ENCODE data around the gene MAP6.

The MAP6 gene

DNA sequence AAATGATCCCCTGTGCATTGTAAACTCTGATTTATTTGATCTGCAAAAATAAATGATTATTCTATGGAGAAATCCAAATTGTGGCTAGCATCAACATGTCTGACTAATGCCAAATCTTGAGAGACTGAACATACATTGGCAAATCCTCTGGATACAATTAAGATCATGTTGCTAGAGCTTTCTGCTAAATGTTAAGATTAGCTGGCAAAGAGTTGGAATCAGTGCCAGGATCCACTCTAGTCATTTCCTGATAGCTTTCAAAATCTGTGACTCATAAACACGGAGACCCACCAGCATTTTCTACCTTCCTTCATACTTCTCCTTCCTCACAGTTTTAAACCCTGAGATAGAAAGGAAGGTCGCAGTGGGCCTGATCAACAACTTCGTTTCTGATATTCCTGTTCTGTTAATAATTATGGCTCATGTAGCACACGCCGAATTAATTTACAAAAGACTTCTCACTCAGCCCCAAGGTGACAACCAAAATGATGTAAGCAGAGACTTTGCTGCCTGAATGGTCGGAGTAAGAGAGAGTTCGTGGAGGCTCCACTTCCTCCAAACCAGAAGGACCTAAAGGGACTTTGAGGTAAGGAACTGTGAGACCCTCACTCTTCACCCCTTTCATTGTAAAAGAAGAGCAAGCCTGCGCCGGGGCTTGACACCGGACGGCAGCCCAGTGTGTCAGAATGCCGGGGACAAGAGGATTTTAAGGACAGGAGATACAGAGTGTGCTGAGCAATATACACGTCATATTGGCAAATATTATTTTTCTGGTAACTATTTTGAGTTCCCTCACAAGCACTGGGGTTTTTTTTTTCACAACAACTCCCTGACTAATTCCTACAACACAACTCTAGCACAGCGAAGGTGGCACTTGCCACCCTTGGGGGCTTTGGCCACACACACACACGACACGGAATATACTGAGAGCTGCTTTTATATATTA is 64.8 kb downstream of the MAP6 start:
- H3K4me3 ChIP-seq (ENCODE audit: low read length) = no peak overlapping the region
- H2AFZ ChIP-seq (ENCODE audit: low read depth, low read length) = no peak overlapping the region
- peaks cover 61% of the 10 kb centered on the region for H3K36me3 ChIP-seq (ENCODE audit: insufficient read depth, low read length)
- H3K27me3 ChIP-seq (ENCODE audit: insufficient read depth, low read length) = no peaks in the 10 kb centered on the region
- H3K4me1 ChIP-seq (ENCODE audit: insufficient read depth, low read length) = no peaks in the 10 kb centered on the region
- no peaks in the 10 kb centered on the region for H3K9me3 ChIP-seq (ENCODE audit: low read length)

DNA sequence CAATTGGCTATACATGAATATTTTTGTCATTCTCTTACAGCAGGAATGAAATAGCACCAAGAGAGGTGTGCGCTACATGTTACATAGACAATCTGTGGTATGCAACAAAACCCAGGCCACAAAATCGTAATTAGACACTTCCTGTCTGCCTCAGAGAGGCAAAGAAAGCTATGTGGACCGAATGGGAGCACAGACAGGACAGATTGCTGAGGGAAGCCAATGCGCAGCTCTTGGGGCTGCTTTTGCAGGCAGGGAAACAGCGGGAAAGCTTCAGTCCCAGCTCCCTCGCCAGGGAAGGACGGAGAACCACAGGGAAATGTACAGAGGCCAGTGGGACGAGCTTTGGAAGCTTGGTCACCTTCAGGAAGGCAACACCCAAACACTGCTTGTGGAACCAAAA is 65.9 kb downstream of the MAP6 start:
- no peaks in the 10 kb centered on the region for H3K4me1 ChIP-seq (ENCODE audit: insufficient read depth, low read length)
- H3K4me3 ChIP-seq (ENCODE audit: low read length) = no peak overlapping the region
- no peaks in the 10 kb centered on the region for H3K27me3 ChIP-seq (ENCODE audit: insufficient read depth, low read length)
- peaks cover 56% of the 10 kb centered on the region for H3K36me3 ChIP-seq (ENCODE audit: insufficient read depth, low read length)
- no peaks in the 10 kb centered on the region for H3K9me3 ChIP-seq (ENCODE audit: low read length)
- no peak overlapping the region for H2AFZ ChIP-seq (ENCODE audit: low read depth, low read length)

DNA sequence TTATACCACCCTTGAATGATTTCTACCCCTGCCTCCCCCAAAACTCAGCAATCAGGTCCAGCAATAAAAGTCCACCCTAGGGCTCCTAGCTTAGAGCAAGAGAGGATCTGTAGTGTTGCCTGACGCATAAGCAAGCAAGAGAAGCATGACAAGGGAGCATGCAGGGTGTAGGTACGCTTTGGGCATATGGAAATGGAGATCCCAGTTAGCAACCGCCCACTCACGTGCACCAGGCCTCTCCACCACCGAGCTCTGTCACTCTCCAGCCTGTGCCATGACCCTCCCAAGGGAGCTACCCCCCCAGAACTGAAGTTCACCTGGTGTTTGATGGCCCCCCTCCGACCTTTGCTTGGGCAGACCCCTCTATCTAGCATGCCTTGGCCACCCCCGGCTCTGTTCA is 67.3 kb downstream of the MAP6 start:
- H3K4me1 ChIP-seq (ENCODE audit: insufficient read depth, low read length) = no peaks in the 10 kb centered on the region
- no peak overlapping the region for H2AFZ ChIP-seq (ENCODE audit: low read depth, low read length)
- H3K4me3 ChIP-seq (ENCODE audit: low read length) = no peak overlapping the region
- H3K27me3 ChIP-seq (ENCODE audit: insufficient read depth, low read length) = no peaks in the 10 kb centered on the region
- H3K36me3 ChIP-seq (ENCODE audit: insufficient read depth, low read length) = peaks cover 48% of the 10 kb centered on the region
- no peaks in the 10 kb centered on the region for H3K9me3 ChIP-seq (ENCODE audit: low read length)

DNA sequence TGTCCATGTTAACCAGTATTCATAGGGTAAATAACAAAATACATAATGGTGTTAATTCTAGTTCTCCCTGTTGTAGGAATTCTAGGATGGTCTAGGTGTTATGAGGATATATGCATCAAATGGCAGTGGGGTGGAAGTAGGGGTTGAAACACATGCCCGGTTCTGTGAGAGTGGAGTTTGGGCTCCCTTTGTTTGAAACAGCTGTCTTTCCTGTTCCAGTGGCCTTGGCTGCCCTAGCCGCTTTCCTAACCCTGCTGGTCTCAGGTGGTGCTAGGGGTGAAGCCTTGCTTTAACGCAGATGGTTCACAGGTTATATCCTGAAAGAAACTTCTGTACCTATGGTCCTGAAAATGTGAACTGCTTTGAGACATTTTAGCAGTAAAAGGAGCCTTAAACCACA is 68.5 kb downstream of the MAP6 start:
- Histone ChIP-seq H3K9me3 (ENCODE audit: low read length) (no peaks in the 10 kb centered on the region), H3K27me3 (ENCODE audit: insufficient read depth, low read length) (no peaks in the 10 kb centered on the region), H3K4me3 (ENCODE audit: low read length) (no peak overlapping the region), H3K36me3 (ENCODE audit: insufficient read depth, low read length) (peaks cover 38% of the 10 kb centered on the region), H2AFZ (ENCODE audit: low read depth, low read length) (no peak overlapping the region), H3K4me1 (ENCODE audit: insufficient read depth, low read length) (peaks cover under 1% of the 10 kb centered on the region)

DNA sequence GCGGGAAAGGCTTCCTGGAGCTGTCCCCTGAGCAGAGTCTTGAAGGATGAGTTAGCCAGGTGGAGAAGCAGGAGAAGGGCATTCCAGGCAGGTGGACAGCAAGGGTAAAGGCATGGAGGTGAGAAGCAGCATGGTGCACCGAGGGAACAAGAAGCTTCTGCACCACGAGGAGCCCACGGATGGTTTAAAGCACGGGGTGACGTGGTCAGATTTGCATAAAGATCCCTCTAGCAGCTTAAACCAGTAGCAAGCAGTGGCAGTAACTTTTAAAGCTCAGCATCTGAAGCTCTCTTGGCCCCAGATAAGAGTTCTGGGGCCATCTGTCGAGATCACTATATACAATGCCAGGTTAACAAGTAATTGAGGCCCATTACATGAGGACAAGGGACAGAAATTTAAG is 69.9 kb downstream of the MAP6 start:
- Histone ChIP-seq H2AFZ (ENCODE audit: low read depth, low read length) (no peak overlapping the region), H3K4me3 (ENCODE audit: low read length) (no peak overlapping the region), H3K36me3 (ENCODE audit: insufficient read depth, low read length) (peaks cover 24% of the 10 kb centered on the region), H3K27me3 (ENCODE audit: insufficient read depth, low read length) (no peaks in the 10 kb centered on the region), H3K4me1 (ENCODE audit: insufficient read depth, low read length) (peaks cover 15% of the 10 kb centered on the region), H3K9me3 (ENCODE audit: low read length) (no peaks in the 10 kb centered on the region)

DNA sequence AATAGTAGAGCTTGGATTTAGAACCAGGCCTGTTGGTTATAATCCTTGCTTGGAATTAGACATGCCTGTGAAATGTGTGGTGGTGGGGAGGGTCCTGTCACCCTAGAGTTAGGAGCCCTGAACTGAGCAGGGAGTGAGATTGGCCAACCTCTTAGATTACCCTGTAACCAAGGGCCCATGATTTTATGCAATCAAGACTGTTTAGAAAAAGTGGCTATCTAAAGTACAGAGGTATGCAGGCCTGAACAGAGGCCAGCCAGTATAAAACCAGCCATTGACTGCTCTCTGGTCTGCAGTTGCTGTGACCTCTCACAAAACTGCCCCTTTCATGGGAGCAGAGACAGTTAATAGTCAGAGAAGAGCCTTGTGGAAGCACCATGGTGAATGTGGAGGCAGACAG is 70.6 kb downstream of the MAP6 start:
- H3K4me1 ChIP-seq (ENCODE audit: insufficient read depth, low read length) = peaks cover 19% of the 10 kb centered on the region
- no peak overlapping the region for H2AFZ ChIP-seq (ENCODE audit: low read depth, low read length)
- H3K27me3 ChIP-seq (ENCODE audit: insufficient read depth, low read length) = no peaks in the 10 kb centered on the region
- peaks cover 23% of the 10 kb centered on the region for H3K36me3 ChIP-seq (ENCODE audit: insufficient read depth, low read length)
- no peak overlapping the region for H3K4me3 ChIP-seq (ENCODE audit: low read length)
- no peaks in the 10 kb centered on the region for H3K9me3 ChIP-seq (ENCODE audit: low read length)

DNA sequence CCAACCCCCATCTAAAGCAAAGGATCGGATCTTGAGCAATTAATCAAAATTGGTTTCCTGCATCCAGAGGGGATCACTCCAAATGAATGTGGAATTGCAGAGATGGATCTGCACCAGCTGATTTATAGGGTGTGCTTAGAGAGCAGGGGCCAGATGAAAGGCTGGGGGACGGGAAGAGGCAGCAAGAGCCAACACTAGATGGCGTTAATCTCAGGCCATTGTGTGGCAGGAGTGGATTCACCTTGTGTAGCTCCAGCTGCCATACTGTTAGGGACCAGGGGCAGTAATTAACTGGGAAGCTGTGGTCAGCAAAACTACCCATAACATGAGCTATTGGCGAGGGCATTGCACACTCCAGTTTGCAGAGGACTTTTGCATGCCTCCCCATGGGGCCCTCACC is 71.2 kb downstream of the MAP6 start:
- Histone ChIP-seq H2AFZ (ENCODE audit: low read depth, low read length) (no peak overlapping the region), H3K36me3 (ENCODE audit: insufficient read depth, low read length) (peaks cover 18% of the 10 kb centered on the region), H3K9me3 (ENCODE audit: low read length) (no peaks in the 10 kb centered on the region), H3K27me3 (ENCODE audit: insufficient read depth, low read length) (no peaks in the 10 kb centered on the region), H3K4me3 (ENCODE audit: low read length) (no peak overlapping the region), H3K4me1 (ENCODE audit: insufficient read depth, low read length) (peaks cover 19% of the 10 kb centered on the region)

DNA sequence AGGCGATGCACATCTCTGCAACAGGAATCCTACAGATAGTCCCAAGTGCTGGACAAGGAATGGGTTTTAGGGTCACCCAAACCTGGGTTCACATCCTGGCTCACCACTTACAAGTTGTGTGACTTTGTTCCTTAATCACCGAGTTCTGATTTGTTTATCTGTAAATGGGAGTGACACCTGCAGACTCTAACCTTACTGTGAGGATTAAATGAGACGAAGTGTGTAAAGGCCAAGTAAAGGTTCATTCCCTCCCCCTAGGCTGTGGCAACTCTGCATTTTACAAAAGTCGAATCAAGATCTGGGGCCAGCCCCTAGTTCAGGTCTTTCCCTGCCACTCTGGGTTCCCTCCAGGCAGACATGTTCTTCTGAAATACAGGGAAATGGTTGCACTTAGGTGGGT is 71.9 kb downstream of the MAP6 start:
- Histone ChIP-seq H3K4me3 (ENCODE audit: low read length) (no peak overlapping the region), H3K36me3 (ENCODE audit: insufficient read depth, low read length) (peaks cover 12% of the 10 kb centered on the region), H3K9me3 (ENCODE audit: low read length) (no peaks in the 10 kb centered on the region), H3K4me1 (ENCODE audit: insufficient read depth, low read length) (peaks cover 19% of the 10 kb centered on the region), H2AFZ (ENCODE audit: low read depth, low read length) (no peak overlapping the region), H3K27me3 (ENCODE audit: insufficient read depth, low read length) (no peaks in the 10 kb centered on the region)

DNA sequence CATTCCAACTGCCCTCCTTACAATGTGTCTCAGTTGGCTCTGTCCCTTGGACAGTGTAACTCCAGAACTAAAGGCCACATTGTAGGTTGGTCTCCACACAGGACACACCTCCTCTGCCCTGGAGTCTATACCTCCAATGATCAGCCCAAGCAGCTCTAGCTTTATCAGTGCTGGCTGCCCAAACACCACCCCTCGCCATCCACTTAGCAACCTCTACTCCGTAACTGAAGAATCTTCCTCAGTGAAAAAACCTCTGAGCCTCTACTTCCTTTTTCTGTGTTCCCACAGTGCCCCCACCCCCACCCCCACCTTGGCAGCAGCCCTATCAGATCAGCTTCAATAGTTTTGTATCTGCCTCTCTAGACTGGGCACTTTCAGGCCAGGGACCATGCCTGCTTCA is 73.4 kb downstream of the MAP6 start:
- peaks cover 19% of the 10 kb centered on the region for H3K4me1 ChIP-seq (ENCODE audit: insufficient read depth, low read length)
- H3K27me3 ChIP-seq (ENCODE audit: insufficient read depth, low read length) = no peaks in the 10 kb centered on the region
- peaks cover 10% of the 10 kb centered on the region for H3K36me3 ChIP-seq (ENCODE audit: insufficient read depth, low read length)
- no peak overlapping the region for H3K4me3 ChIP-seq (ENCODE audit: low read length)
- no peaks in the 10 kb centered on the region for H3K9me3 ChIP-seq (ENCODE audit: low read length)
- H2AFZ ChIP-seq (ENCODE audit: low read depth, low read length) = no peak overlapping the region

DNA sequence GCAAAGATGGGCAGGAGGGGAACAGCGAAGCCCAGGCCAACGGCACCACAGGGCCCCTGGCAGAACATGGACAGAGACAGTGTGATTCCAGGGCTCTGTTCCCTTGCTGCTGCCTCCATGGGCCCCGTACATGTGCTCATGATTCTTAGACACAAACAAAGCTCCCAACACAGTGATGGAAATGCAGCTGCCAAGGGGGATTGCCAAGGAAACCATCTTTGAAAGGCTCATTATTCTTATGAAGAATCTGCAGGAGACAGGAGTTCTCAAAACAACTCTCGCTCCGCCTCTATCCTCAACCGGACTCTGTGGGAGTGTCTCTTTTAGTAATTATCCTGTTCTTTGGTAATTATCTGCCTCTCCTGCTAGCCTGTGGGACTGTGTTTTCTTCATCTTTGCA is 74.6 kb downstream of the MAP6 start:
- Histone ChIP-seq H3K9me3 (ENCODE audit: low read length) (no peaks in the 10 kb centered on the region), H2AFZ (ENCODE audit: low read depth, low read length) (no peak overlapping the region), H3K4me3 (ENCODE audit: low read length) (no peak overlapping the region), H3K36me3 (ENCODE audit: insufficient read depth, low read length) (peaks cover 7% of the 10 kb centered on the region), H3K4me1 (ENCODE audit: insufficient read depth, low read length) (peaks cover 19% of the 10 kb centered on the region), H3K27me3 (ENCODE audit: insufficient read depth, low read length) (no peaks in the 10 kb centered on the region)

DNA sequence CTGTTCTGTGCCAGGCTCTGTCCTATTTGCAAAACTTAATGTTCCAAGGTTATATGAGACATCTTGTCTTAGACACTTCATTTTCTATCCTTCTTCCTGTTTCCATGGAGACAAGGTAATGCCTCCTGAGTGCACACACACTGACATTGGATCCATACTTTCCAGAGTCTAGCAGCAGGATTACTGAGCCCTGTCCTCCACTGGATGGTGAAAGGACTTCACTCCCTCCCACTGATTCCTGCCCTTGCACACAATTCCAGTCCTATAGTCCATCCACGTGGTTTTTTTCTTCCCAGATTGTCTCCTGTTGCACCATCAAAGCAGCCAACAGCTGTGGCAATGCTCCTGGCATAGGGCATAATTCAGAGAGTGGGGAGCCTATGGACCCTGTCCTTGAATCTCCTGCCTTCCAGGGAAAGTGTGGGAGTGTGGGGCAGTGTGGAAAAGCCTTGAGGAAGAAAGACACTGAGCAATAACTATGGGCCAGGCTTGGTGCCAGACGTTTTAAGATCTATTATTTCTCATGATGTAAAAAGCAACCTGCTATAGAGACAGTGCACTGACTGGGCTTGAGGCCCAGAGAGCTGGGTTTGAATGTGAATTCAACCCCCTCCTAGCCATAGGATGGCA is 75.4 kb downstream of the MAP6 start:
- no peak overlapping the region for H2AFZ ChIP-seq (ENCODE audit: low read depth, low read length)
- peaks cover 7% of the 10 kb centered on the region for H3K36me3 ChIP-seq (ENCODE audit: insufficient read depth, low read length)
- no peaks in the 10 kb centered on the region for H3K9me3 ChIP-seq (ENCODE audit: low read length)
- peaks cover 19% of the 10 kb centered on the region for H3K4me1 ChIP-seq (ENCODE audit: insufficient read depth, low read length)
- no peak overlapping the region for H3K4me3 ChIP-seq (ENCODE audit: low read length)
- no peaks in the 10 kb centered on the region for H3K27me3 ChIP-seq (ENCODE audit: insufficient read depth, low read length)

DNA sequence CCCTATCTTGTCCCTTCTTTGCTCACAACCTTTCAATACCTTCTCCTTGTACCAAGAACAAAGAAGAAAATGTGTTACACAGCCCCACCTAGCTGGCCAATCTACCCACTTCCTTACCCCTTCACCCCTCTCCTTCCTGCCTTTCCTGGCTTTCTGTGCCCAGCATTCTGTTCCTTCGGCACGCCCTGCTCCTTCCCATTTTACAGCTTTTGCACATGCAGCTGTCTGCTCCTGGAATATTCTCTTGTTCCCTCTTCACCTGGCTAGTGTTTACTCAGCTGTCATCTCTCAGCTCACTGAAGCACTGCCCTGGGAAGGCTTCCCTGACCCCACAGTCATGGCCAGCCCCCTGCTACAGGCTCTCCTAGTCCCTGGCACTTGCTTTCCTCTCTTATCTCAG is 76.1 kb downstream of the MAP6 start:
- H3K4me1 ChIP-seq (ENCODE audit: insufficient read depth, low read length) = peaks cover 19% of the 10 kb centered on the region
- no peaks in the 10 kb centered on the region for H3K27me3 ChIP-seq (ENCODE audit: insufficient read depth, low read length)
- H3K36me3 ChIP-seq (ENCODE audit: insufficient read depth, low read length) = peaks cover 9% of the 10 kb centered on the region
- no peak overlapping the region for H2AFZ ChIP-seq (ENCODE audit: low read depth, low read length)
- no peak overlapping the region for H3K4me3 ChIP-seq (ENCODE audit: low read length)
- H3K9me3 ChIP-seq (ENCODE audit: low read length) = no peaks in the 10 kb centered on the region

DNA sequence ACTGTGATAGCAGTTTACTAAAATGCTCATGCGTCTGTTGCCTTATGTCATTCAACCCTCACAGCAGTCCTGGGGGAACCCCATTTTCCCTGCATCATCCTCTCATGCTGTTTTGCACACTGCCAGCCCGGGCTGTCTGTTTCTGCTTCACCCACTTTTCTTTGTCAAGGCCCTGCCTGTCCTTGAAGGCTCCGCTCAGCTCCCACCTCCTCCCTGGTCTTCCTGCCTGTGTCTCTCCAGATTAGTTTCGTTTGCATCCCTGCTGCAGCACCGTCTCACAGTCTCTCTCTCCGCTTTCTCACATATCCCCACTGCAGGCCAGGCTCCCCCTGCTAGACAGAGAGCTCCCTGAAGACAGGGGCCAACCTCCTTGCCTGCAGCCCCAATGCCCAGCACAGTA is 76.9 kb downstream of the MAP6 start:
- peaks cover 13% of the 10 kb centered on the region for H3K36me3 ChIP-seq (ENCODE audit: insufficient read depth, low read length)
- no peak overlapping the region for H3K4me3 ChIP-seq (ENCODE audit: low read length)
- H3K27me3 ChIP-seq (ENCODE audit: insufficient read depth, low read length) = no peaks in the 10 kb centered on the region
- H2AFZ ChIP-seq (ENCODE audit: low read depth, low read length) = no peak overlapping the region
- H3K4me1 ChIP-seq (ENCODE audit: insufficient read depth, low read length) = peaks cover 19% of the 10 kb centered on the region
- H3K9me3 ChIP-seq (ENCODE audit: low read length) = no peaks in the 10 kb centered on the region

All from neuron (in vitro differentiated cells).